Measurements from ENCODE around the gene KIF25.

DNA sequence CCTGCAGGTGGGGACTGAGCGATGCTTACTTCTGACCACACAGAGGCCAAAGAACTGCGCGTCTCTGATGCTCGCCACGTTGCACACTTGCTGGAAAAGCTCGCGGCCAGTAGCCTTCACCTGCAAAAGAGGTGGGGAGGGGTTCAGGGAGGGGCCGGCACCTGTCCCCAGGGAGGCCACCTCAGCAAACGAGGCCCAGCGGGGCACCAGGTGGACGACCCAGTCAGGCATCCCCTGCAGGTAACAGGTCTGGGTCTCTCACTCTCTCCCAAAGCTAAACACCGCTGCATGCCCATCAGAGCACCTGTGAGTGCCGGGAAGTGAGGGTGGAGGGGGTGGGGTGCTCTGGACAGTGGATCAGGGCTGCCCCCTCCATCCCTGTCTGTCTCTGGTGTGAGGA is 77.7 kb downstream of the KIF25 start:
- TF ChIP-seq EP300 (IDR thresholded peaks at IDR 0.05) (no peak), CBX2 (IDR thresholded peaks at IDR 0.05; ENCODE audit: borderline replicate concordance, low read depth) (no peak), MAFK (IDR thresholded peaks at IDR 0.05; ENCODE audit: partially characterized antibody) (no peak), NFE2L2 (conservative IDR thresholded peaks at IDR 0.05; ENCODE audit: low read length) (no peak), ESRRA (IDR thresholded peaks at IDR 0.05; ENCODE audit: borderline replicate concordance, low read length) (no peak)
- TF ChIP-seq, protein P1, sequence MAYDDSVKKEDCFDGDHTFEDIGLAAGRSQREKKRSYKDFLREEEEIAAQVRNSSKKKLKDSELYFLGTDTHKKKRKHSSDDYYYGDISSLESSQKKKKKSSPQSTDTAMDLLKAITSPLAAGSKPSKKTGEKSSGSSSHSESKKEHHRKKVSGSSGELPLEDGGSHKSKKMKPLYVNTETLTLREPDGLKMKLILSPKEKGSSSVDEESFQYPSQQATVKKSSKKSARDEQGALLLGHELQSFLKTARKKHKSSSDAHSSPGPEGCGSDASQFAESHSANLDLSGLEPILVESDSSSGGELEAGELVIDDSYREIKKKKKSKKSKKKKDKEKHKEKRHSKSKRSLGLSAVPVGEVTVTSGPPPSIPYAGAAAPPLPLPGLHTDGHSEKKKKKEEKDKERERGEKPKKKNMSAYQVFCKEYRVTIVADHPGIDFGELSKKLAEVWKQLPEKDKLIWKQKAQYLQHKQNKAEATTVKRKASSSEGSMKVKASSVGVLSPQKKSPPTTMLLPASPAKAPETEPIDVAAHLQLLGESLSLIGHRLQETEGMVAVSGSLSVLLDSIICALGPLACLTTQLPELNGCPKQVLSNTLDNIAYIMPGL (CRISPR knock-in tag; IDR thresholded peaks at IDR 0.05; ENCODE audit: borderline replicate concordance), result no peak
- TF ChIP-seq, protein P2, sequence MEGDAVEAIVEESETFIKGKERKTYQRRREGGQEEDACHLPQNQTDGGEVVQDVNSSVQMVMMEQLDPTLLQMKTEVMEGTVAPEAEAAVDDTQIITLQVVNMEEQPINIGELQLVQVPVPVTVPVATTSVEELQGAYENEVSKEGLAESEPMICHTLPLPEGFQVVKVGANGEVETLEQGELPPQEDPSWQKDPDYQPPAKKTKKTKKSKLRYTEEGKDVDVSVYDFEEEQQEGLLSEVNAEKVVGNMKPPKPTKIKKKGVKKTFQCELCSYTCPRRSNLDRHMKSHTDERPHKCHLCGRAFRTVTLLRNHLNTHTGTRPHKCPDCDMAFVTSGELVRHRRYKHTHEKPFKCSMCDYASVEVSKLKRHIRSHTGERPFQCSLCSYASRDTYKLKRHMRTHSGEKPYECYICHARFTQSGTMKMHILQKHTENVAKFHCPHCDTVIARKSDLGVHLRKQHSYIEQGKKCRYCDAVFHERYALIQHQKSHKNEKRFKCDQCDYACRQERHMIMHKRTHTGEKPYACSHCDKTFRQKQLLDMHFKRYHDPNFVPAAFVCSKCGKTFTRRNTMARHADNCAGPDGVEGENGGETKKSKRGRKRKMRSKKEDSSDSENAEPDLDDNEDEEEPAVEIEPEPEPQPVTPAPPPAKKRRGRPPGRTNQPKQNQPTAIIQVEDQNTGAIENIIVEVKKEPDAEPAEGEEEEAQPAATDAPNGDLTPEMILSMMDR (IDR thresholded peaks at IDR 0.05), result no peak
- TF ChIP-seq, protein P3, sequence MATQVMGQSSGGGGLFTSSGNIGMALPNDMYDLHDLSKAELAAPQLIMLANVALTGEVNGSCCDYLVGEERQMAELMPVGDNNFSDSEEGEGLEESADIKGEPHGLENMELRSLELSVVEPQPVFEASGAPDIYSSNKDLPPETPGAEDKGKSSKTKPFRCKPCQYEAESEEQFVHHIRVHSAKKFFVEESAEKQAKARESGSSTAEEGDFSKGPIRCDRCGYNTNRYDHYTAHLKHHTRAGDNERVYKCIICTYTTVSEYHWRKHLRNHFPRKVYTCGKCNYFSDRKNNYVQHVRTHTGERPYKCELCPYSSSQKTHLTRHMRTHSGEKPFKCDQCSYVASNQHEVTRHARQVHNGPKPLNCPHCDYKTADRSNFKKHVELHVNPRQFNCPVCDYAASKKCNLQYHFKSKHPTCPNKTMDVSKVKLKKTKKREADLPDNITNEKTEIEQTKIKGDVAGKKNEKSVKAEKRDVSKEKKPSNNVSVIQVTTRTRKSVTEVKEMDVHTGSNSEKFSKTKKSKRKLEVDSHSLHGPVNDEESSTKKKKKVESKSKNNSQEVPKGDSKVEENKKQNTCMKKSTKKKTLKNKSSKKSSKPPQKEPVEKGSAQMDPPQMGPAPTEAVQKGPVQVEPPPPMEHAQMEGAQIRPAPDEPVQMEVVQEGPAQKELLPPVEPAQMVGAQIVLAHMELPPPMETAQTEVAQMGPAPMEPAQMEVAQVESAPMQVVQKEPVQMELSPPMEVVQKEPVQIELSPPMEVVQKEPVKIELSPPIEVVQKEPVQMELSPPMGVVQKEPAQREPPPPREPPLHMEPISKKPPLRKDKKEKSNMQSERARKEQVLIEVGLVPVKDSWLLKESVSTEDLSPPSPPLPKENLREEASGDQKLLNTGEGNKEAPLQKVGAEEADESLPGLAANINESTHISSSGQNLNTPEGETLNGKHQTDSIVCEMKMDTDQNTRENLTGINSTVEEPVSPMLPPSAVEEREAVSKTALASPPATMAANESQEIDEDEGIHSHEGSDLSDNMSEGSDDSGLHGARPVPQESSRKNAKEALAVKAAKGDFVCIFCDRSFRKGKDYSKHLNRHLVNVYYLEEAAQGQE (IDR thresholded peaks at IDR 0.05), result no peak

Data from A549 (cell line).